Mucosa of descending colon (tissue), 3 donors: ENCODE results near the gene MYO3B. TPM values are rescaled to one million over a fixed set of nuclear protein-coding genes. Genes with fewer than 3 reads are reported as not detected.

Experiments used
- ATAC-seq: fragments of 200-7000 bp; cut with Tn5 transposase; one replicate; pipeline ENCODE4 v1.9.1; 2020; ENCODE audit warnings: mild to moderate bottlenecking, moderate library complexity
- DNase-seq, 3 donors: peaks; one replicate each; pipeline ENCODE4 v3.0.0-alpha.2; 2020
- H3K36me3 ChIP-seq: fragments of 200-600 bp; one replicate; pipeline ENCODE4 v1.8.0; 2021; ENCODE audit warnings: low read depth, mild to moderate bottlenecking
- H3K4me1 ChIP-seq: fragments of 200-600 bp; one replicate; pipeline ENCODE4 v1.8.0; 2021; ENCODE audit warnings: low read depth, mild to moderate bottlenecking
- H3K4me3 ChIP-seq: fragments of 200-600 bp; one replicate; pipeline ENCODE4 v1.8.0; 2021; ENCODE audit warnings: mild to moderate bottlenecking
- H3K9me3 ChIP-seq: fragments of 200-600 bp; one replicate; pipeline ENCODE4 v1.8.0; 2021; ENCODE audit warnings: mild to moderate bottlenecking
- intact Hi-C, 2 donors: fragments of 100-400 bp; cut with DNase I in 1 of 2; cut with micrococcal nuclease in 1 of 2; formaldehyde crosslinking; loops; one replicate each; pipeline versions ENCODE4 v1.11.0 to v1.11.1; 2022; cut with DNase I, micrococcal nuclease
- total RNA-seq, 3 donors: library from RNA; stranded (reverse); fragmentation: NEBNext Ultra II Directional in 2 of 3; extraction: Animal tissue kit (Norgen Biotek cat#: 25700) in 2 of 3; gene quantifications; one replicate each; pipeline versions ENCODE4 v1.2.1 to v1.2.4, GENCODE V29; 2021 to 2023
- TF ChIP-seq, protein P1 (sequence below): fragments of 200-600 bp; IDR thresholded peaks from one replicate; pipeline ENCODE4 v1.8.0; 2022; ENCODE audit warnings: antibody characterized with exemption, mild to moderate bottlenecking
- donor health status: DM: no; HTN: no; CAD: no; lungs with moderate emphysema.
- donor health status: DM: no; HTN: no; CAD: no.
- donor health status: DM: no; HTN: yes; CAD: no.

MYO3B gene
- total RNA-seq, 3 donors from 2014 or later, result 0.06 to 0.39 (median 0.09) TPM

DNA sequence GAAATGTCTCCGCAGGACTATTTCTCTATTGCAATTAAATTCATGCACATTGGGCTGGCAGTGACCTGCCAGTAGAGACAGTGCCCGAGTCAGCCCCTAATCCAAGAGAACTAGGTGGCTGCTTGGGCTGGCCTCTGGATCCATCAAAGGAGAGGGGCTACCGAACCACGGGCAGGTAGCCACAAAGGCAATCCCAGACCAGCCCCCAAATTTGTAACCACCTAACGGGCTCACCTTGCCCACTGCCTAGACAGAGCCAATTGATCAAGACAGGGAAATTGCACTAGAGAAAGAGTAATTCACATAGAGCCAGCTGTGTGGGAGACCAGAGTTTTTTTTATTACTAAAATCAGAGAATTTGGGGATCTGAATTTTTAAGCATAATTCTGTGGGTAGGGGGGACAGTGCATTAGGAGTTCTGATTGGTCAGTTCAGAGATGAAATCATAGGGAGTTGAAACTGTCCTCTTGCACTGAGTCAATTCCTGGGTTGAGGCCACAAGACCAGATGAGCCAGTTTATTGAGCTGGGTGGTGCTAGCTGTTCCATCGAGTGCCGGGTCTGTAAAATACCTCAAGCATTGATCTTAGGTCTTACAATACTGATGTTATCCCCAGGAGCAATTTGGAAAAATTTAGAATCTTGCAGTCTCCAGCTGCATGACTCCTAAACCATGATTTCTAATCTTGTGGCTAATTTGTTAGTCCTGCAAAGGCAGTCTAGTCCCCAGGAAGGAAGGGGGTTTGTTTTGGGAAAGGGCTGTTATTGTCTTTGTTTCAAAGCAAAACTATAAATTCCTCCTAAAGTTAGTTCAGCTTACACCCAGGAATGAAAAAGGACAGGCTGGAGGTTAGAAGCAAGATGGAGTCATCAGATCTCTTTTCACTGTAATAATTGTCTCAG, 276.8 kb downstream of the MYO3B start:
- TF ChIP-seq, protein P1, sequence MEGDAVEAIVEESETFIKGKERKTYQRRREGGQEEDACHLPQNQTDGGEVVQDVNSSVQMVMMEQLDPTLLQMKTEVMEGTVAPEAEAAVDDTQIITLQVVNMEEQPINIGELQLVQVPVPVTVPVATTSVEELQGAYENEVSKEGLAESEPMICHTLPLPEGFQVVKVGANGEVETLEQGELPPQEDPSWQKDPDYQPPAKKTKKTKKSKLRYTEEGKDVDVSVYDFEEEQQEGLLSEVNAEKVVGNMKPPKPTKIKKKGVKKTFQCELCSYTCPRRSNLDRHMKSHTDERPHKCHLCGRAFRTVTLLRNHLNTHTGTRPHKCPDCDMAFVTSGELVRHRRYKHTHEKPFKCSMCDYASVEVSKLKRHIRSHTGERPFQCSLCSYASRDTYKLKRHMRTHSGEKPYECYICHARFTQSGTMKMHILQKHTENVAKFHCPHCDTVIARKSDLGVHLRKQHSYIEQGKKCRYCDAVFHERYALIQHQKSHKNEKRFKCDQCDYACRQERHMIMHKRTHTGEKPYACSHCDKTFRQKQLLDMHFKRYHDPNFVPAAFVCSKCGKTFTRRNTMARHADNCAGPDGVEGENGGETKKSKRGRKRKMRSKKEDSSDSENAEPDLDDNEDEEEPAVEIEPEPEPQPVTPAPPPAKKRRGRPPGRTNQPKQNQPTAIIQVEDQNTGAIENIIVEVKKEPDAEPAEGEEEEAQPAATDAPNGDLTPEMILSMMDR, result no peak
- intact Hi-C loops, result no loop called here
- H3K4me1 ChIP-seq, result peaks cover 10% of the 10 kb centered on the region
- ATAC-seq (peak; percentile 58), DNase-seq (peak in 1 of 3 donors; percentile 54)
- no peaks in the 10 kb centered on the region for H3K9me3 ChIP-seq
- H3K4me3 ChIP-seq, result no peak overlapping the region
- no peaks in the 10 kb centered on the region for H3K36me3 ChIP-seq

DNA sequence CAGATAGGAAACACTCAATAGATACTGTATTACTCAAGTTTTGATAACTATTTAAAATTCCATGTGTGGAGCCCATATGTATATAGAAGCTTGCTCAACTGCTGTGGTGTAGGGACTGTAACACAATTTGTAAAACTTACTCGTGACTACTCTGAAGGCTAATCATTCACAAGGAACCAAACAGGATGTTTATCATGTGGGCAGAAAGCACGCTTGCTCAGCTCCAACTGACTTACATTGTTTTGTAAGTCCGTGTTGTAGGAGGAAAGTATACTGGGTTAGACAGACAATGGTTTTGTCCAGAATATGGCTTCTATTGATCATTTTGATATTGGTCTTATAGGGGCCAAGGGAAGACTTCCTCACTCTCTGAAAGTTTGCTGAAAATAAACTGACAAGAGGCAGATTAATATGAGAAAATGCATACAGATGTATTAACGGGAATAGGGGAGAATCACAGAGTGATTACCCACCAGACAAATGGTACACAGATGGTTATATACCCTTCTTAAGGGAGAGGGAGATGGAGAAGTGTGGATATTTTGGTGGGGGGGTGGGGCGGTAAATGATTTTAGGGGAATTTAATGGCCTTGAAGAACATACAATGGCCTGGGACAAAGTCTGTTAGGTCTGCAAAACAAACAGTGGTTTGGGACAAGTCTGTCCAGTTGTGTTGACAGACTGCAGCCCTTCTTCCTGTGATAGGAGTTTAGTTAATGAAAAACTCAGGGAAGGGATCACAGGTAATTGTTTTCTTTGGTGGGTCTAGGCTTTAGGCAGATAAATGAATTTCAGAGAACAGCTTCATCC, 277.9 kb downstream of the MYO3B start:
- Histone ChIP-seq H3K9me3 (no peaks in the 10 kb centered on the region), H3K4me1 (peaks cover 10% of the 10 kb centered on the region), H3K4me3 (no peak overlapping the region), H3K36me3 (no peaks in the 10 kb centered on the region)
- TF ChIP-seq, protein P1, result no peak
- DNase-seq, result peak in 1 of 3 donors; percentile 42
- intact Hi-C loops, result no loop called here
- ATAC-seq, result peak; percentile 88

DNA sequence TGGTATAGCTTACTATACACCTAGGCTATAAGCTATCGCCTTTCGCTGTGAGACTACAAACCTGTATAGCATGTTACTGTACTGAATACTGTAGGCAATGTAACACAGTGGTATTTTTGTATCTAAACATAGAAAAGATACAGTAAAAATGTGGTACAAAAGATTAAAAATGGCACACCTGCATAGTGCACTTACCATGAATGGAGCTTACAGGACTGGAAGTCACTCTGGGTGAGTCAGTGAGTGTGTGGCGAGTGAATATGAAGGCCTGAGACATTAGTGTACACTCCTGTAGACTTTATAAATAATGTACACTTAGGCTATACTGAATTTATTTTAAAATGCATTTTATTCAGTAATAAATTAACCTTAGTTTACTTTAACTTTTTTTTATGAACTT, 279.0 kb downstream of the MYO3B start:
- TF ChIP-seq, protein P1, result no peak
- intact Hi-C loops, result no loop called here
- Histone ChIP-seq H3K4me3 (no peak overlapping the region), H3K4me1 (peaks cover 10% of the 10 kb centered on the region), H3K36me3 (no peaks in the 10 kb centered on the region), H3K9me3 (no peaks in the 10 kb centered on the region)
- DNase-seq (no peak), ATAC-seq (no peak)

DNA sequence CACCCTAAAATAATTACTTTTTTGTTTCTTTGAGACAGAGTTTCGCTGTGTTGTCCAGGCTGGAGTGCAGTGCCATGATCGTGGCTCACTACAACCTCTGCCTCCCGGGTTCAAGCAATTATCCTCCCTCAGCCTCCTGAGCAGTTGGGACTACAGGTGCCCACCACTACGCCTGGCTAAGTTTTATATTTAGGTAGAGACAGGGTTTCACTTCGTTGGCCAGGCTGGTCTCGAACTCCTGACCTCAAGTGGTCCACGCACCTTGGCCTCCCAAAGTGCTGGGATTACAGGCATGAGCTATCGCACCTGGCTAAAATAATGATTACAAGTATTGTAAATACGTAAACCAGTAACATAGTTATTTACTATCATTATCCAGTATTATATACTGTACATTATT, 279.8 kb downstream of the MYO3B start:
- DNase-seq (no peak), ATAC-seq (no peak)
- no peaks in the 10 kb centered on the region for H3K9me3 ChIP-seq
- H3K4me1 ChIP-seq, result peaks cover 10% of the 10 kb centered on the region
- no peak overlapping the region for H3K4me3 ChIP-seq
- H3K36me3 ChIP-seq, result no peaks in the 10 kb centered on the region
- intact Hi-C loops, result no loop called here
- TF ChIP-seq, protein P1, result no peak

DNA sequence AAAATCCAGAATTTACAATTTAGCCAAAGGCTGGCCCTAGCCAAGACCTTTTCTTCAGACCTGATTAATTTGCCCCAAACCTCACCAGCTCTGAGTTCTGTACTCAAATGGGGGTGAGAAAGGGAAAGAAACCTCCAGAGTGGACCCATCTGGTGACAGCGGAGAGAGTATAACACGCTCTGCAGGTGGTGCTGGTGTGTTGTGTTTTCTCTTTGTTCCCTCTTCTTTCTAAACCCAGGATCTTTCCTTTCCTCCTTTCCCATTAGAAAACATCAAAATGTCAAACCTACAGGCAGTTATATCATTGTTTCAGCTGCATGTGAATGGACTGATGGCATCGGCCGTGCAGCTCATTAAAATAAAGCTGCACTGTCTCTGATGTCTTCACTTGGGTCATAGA, 283.9 kb downstream of the MYO3B start:
- ATAC-seq (no peak), DNase-seq (no peak)
- H3K4me3 ChIP-seq, result no peak overlapping the region
- no peaks in the 10 kb centered on the region for H3K9me3 ChIP-seq
- TF ChIP-seq, protein P1, result no peak
- intact Hi-C loops, result no loop called here
- no peaks in the 10 kb centered on the region for H3K4me1 ChIP-seq
- H3K36me3 ChIP-seq, result no peaks in the 10 kb centered on the region
